Measurements from ENCODE around the gene RIN1. TPM values are rescaled to one million over a fixed set of nuclear protein-coding genes. Genes with fewer than 3 reads are reported as not detected.

The RIN1 gene
- total RNA-seq, 2 donors from 2014 or later = 2.2 to 2.6 TPM

DNA sequence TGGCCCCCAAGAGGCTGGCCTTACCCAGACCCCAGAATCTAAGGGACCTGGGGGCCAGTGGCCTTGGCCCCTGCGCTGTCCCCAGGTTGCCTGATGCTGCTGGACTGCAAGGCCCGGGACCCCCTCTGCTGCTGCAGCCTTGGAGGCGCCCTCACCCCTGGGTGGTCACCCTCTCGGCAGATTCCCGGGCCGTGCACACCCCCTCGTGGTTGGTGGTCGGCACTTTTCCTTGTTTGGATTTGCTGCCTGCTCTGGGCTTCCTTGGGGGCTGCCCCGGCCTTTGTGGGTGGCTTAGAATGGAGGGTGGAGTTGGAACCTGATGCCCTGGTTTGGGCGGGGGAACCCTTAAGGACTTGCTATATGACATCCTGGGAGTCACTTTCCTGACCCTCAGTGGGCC, 5.3 kb downstream of the RIN1 start:
- H3K4me1 ChIP-seq (ENCODE audit: control insufficient read depth, insufficient read depth, low read length) = peaks cover 2% of the 10 kb centered on the region
- TF ChIP-seq, protein P1, sequence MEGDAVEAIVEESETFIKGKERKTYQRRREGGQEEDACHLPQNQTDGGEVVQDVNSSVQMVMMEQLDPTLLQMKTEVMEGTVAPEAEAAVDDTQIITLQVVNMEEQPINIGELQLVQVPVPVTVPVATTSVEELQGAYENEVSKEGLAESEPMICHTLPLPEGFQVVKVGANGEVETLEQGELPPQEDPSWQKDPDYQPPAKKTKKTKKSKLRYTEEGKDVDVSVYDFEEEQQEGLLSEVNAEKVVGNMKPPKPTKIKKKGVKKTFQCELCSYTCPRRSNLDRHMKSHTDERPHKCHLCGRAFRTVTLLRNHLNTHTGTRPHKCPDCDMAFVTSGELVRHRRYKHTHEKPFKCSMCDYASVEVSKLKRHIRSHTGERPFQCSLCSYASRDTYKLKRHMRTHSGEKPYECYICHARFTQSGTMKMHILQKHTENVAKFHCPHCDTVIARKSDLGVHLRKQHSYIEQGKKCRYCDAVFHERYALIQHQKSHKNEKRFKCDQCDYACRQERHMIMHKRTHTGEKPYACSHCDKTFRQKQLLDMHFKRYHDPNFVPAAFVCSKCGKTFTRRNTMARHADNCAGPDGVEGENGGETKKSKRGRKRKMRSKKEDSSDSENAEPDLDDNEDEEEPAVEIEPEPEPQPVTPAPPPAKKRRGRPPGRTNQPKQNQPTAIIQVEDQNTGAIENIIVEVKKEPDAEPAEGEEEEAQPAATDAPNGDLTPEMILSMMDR (conservative IDR thresholded peaks at IDR 0.05) = no peak
- H3K4me1 Mint-ChIP-seq = peaks cover 4% of the 10 kb centered on the region
- no peaks in the 10 kb centered on the region for H3K27me3 ChIP-seq (ENCODE audit: control insufficient read depth, insufficient read depth, low read length, poor library complexity, severe bottlenecking)
- H3K27ac ChIP-seq (ENCODE audit: low read depth, low read length) = no peak overlapping the region
- H3K4me3 ChIP-seq (ENCODE audit: low read length) = no peak overlapping the region
- no peak overlapping the region for H3K9ac ChIP-seq (ENCODE audit: extremely low read depth, low read length, poor library complexity, severe bottlenecking)
- peaks cover 2% of the 10 kb centered on the region for H3K36me3 Mint-ChIP-seq (ENCODE audit: low read depth)
- H3K36me3 ChIP-seq (ENCODE audit: control insufficient read depth, insufficient read depth, low read length) = no peaks in the 10 kb centered on the region
- H3K9me3 Mint-ChIP-seq = no peaks in the 10 kb centered on the region
- H3K4me3 Mint-ChIP-seq = no peak overlapping the region
- DNase-seq = no peak
- no peaks in the 10 kb centered on the region for H3K9me3 ChIP-seq (ENCODE audit: control insufficient read depth, low read length)
- no peak overlapping the region for H3K27ac Mint-ChIP-seq
- 91 to 100% methylated on average over 1 to 10 of the region's 10 CpGs for WGBS, 2 experiments (ENCODE audit: insufficient coverage in 1 of 2, insufficient read length in 1 of 2)
- H3K27me3 Mint-ChIP-seq (ENCODE audit: insufficient read depth) = peaks cover 12% of the 10 kb centered on the region

DNA sequence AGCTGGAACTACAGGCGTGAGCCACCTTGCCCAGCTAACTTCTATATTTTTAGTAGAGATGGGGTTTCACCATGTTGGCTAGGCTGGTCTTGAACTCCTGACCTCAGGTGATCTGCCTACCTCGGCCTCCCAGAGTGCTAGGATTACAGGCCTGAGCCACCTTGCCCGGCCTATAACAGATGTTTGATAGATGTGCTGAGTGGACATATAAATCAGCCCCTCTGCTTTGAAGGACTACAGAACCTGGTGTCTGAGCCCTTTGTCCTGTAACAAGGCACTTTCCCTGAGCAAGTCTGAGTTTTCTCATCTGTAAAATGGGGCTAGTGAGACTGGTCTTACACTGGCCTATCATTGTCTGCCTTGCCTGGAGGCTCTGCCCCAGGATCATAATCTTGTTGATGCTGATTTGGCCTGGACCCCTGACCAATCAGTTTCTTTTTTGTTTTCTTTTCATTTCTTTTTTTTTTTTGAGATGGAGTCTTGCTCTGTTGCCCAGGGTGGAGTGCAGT, 7.0 kb downstream of the RIN1 start:
- peaks cover 2% of the 10 kb centered on the region for H3K4me1 ChIP-seq (ENCODE audit: control insufficient read depth, insufficient read depth, low read length)
- no peak overlapping the region for H3K27ac Mint-ChIP-seq
- peaks cover 2% of the 10 kb centered on the region for H3K36me3 Mint-ChIP-seq (ENCODE audit: low read depth)
- no peaks in the 10 kb centered on the region for H3K36me3 ChIP-seq (ENCODE audit: control insufficient read depth, insufficient read depth, low read length)
- DNase-seq = no peak
- H3K9me3 ChIP-seq (ENCODE audit: control insufficient read depth, low read length) = no peaks in the 10 kb centered on the region
- 92 to 93% methylated on average over 3 of the region's 3 CpGs for WGBS, 2 experiments (ENCODE audit: insufficient coverage in 1 of 2, insufficient read length in 1 of 2)
- H3K4me3 ChIP-seq (ENCODE audit: low read length) = no peak overlapping the region
- peaks cover 10% of the 10 kb centered on the region for H3K27me3 Mint-ChIP-seq (ENCODE audit: insufficient read depth)
- no peak overlapping the region for H3K9ac ChIP-seq (ENCODE audit: extremely low read depth, low read length, poor library complexity, severe bottlenecking)
- no peaks in the 10 kb centered on the region for H3K27me3 ChIP-seq (ENCODE audit: control insufficient read depth, insufficient read depth, low read length, poor library complexity, severe bottlenecking)
- TF ChIP-seq, protein P1 (conservative IDR thresholded peaks at IDR 0.05) = no peak
- no peak overlapping the region for H3K4me3 Mint-ChIP-seq
- H3K9me3 Mint-ChIP-seq = no peaks in the 10 kb centered on the region
- no peak overlapping the region for H3K27ac ChIP-seq (ENCODE audit: low read depth, low read length)
- H3K4me1 Mint-ChIP-seq = peaks cover 4% of the 10 kb centered on the region

DNA sequence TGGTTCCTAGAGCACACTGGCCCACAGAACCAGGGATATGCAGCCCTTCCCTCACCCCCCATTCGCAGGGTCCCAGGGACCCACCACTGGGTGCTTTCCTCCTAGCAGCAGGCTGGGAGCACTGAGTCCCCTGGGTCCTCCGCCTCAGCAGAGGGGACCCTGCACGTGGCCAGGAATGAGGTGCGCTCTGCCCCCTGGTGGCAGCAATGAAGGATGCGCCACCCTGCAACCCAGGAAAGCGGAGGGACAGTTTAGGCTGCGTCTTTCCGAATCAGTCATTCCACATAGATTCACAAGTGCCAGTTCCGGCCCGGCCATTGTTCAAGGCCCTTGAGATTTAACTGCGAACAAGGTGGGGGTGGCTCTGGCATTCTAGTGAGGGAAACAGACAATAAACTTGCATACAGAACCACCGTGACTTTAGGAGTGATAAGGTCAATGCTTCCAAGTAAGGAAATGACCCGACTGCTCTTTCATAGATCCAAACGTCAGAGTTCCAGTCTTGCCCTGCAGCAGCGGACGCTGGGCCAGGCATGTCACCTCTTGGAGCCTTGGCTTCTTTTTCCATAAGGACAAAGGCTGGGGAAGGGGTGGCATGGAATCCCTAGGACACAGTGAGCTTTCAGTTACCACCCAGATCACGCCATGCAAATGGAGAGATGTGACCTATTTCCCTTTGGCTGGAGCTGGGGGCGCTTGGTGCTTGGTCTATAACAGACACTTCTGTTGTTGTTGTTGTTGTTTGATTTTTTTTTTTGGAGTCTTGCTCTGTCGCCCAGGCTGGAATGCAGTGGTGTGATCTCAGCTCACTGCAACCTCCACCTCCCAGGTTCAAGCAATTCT, 7.7 kb downstream of the RIN1 start:
- Mint-ChIP-seq H3K4me1 (peaks cover 4% of the 10 kb centered on the region), H3K27me3 (ENCODE audit: insufficient read depth) (peaks cover 10% of the 10 kb centered on the region), H3K9me3 (no peaks in the 10 kb centered on the region), H3K36me3 (ENCODE audit: low read depth) (peaks cover 2% of the 10 kb centered on the region), H3K4me3 (peak overlapping the region; percentile 28), H3K27ac (peak overlapping the region; percentile 35)
- 14 to 22% methylated on average over 16 to 19 of the region's 19 CpGs for WGBS, 2 experiments (ENCODE audit: insufficient coverage in 1 of 2, insufficient read length in 1 of 2)
- no peaks in the 10 kb centered on the region for H3K9me3 ChIP-seq (ENCODE audit: control insufficient read depth, low read length)
- no peak overlapping the region for H3K4me3 ChIP-seq (ENCODE audit: low read length)
- H3K9ac ChIP-seq (ENCODE audit: extremely low read depth, low read length, poor library complexity, severe bottlenecking) = no peak overlapping the region
- no peaks in the 10 kb centered on the region for H3K27me3 ChIP-seq (ENCODE audit: control insufficient read depth, insufficient read depth, low read length, poor library complexity, severe bottlenecking)
- H3K4me1 ChIP-seq (ENCODE audit: control insufficient read depth, insufficient read depth, low read length) = peaks cover 2% of the 10 kb centered on the region
- no peaks in the 10 kb centered on the region for H3K36me3 ChIP-seq (ENCODE audit: control insufficient read depth, insufficient read depth, low read length)
- DNase-seq = peak; percentile 96
- TF ChIP-seq, protein P1 (conservative IDR thresholded peaks at IDR 0.05) = peak; percentile 97
- H3K27ac ChIP-seq (ENCODE audit: low read depth, low read length) = no peak overlapping the region

All from endodermal cell (in vitro differentiated cells).